GM21825 (cell line): ENCODE measurements around the gene CADPS2.
"Not testable (repeated sequence)": the region's sequence is repeated elsewhere in the genome, so short reads cannot be mapped to it uniquely, and the experiment has no call there.

Source experiments
- ATAC-seq: cut with Tn5 transposase; IDR thresholded peaks from one replicate; pipeline ENCODE4 v1.9.1; 2021; ENCODE audit warnings: mild to moderate bottlenecking, moderate library complexity; ENCODE audit not compliant: unreplicated experiment

Gene CADPS2

DNA sequence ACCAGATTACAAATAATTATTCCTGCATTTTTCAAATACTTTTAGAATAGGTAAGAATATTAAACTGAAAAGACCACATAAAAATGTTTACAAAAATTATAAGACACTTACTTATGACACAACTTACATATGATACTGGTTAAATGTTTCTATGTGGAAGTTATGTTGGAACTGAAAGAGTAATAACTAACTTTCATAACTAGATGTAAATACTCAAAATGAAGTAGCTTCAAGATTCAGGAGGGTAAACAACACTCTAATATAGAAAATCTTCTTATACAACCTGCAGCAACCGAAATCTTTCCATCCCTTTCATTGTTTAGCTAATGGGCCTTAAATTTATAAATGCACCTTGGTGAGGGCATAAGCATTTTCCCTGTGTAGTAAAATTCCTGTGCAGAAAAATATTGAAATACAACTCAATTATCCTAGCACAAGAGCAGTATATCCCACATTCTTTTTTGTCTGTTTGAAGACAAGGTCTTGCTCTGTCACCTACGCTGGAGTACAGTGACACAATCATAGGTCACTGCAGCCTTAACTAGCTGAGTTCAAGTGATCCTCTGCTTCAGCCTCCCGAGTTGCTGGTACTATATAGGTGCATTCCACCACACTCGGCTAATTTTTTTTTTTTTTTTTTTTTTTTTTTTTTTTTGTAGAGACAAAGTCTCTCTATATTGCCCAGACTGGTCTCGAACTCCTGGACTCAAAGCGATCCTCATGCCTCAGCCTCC lies 168.7 kb downstream of the CADPS2 start:
- no peak for ATAC-seq

- no peak for ATAC-seq
Measured at GRCh38 chr7:122715183-122715582, 171.1 kb downstream of the CADPS2 start.

DNA sequence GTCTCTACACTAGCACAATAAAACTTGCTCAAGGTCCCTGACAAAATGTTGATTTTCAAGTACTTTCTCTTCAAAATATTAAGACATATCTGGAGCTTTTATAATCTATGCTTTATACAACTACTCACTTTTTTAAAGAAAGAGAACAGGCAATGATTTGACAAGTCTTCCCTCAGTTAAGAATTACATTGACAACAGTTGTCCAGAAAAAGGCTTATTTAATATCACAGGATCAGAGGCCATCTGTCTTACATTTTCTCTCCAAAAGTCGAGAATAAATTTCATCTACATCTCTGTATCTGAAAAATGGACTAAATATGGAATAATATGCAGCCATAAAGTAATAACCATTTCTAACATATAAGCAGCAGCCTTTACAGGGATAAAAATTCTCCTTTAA lies 175.3 kb downstream of the CADPS2 start:
- no peak for ATAC-seq

GRCh38 chr7:122709930-122710646 lies 176.2 kb downstream of the CADPS2 start:
- no peak for ATAC-seq

DNA sequence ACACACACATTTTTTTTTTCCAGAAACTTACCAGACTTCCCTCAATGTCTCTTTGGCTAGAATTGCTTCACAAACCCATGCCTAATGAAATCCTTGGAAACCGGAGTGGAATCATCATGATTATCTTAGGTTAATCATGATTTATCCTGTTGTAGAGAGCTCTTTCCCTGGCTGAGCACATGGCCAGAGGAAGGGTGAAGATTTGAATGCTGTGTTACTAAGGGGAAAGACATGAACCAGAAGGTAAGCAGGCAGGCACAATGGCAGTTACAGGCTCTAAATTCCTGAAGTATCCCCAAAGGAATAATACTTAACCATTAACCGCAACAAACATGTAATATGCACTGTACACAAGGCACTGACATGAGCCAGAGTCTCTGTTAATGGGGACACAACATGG lies 179.4 kb downstream of the CADPS2 start:
- no peak for ATAC-seq

DNA sequence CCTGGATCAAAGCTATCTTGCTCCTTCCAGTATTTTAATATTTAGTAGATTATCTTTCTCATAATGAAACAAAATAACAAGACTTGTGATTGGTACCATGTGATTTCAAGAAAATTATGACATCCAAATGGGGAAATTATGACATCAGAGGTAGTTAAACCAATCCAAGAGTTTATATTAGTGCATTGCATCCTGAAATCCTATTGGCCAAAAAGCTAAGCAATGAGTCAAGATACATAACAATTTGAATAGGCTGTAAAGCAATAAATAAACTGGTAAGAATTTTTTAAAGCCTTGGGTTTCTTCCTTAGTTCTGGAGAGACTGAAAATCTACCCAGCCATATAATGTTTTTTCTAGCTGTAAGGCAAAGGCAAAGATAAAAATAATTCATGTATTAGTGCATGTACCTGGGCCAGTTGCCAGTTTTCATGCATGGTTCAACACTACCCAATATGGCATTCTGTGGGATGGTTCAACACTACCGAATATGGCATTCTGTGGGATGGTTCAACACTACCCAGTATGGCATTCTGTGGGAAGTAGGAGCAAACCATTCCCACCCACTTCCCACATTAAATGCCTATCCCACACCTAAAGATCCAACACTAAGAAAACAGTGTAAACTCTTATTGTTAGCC lies 183.3 kb downstream of the CADPS2 start, which contains the start of gene RNF148:
Gene RNF148, minus strand, starts transcription at position 51 of the 639 bp plus-strand sequence. CDS start 172 bp downstream, outside the sequence.
- ATAC-seq: no peak

DNA sequence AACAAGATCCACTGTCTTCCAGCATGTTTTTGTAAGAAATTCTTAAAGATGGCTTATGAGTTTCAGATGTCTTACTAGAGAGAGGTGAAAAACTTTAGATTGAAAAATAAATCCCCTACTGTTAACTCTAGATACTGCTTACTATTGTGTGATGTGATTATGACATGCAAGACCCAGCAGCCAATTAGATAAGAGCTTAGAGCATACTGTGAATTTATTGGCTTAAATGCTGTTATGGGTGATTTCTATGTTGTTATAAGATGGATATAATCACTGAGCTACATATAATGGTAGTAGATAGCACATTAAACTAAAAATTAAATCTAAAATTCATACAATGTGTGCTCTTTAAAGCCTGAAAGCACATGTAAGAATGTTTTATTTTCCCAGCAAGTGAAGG lies 187.2 kb downstream of the CADPS2 start, which contains the start of gene RNF133:
Gene RNF133, minus strand, starts transcription at position 101 of the 400 bp plus-strand sequence. CDS start 199 bp downstream, outside the sequence.
- no peak for ATAC-seq

GRCh38 chr7:122695816-122696215 lies 190.4 kb downstream of the CADPS2 start:
- no peak for ATAC-seq

GRCh38 chr7:122694697-122695096 lies 191.6 kb downstream of the CADPS2 start:
- no peak for ATAC-seq

GRCh38 chr7:122692769-122693309 lies 193.4 kb downstream of the CADPS2 start:
- no peak for ATAC-seq

- ATAC-seq: no peak
Measured at GRCh38 chr7:122691569-122692235, 194.6 kb downstream of the CADPS2 start.

DNA sequence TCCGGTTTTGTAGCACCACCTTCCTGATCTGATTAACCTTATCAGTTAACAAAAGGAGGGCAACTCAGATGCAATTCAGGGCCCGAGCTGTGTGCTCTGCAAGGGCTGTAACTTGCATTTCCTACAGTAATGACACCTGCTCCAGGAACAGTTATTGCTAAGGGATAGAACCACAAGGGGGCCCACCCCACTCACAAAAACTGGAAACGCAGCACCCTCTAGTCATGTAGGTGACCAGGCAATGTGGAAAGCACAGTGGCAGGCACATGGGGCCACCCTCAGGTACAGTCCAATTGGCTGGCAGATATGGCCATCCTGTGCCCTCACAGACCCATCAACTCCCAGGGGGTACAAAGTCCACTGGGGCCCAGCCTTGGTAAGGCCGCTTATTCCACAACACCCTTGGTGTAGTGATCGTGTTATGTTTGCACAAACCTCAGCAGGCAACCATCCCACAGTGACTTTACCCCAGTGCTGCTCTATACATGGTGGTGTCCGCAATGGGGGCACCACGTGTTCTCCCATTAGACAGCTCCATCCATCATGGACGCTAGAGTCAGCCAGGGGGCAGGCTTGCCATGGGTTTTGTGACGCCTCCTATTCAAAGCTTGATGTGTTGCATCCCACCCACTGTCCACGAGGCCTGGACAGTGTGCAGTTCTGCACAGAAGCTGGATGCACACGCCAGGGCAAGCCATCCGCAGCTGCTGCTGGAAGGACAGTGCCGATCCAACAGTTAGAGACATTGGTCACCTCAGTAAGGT lies 196.7 kb downstream of the CADPS2 start:
- no peak for ATAC-seq

- no peak for ATAC-seq
Measured at GRCh38 chr7:122688400-122688998, 197.8 kb downstream of the CADPS2 start.

- ATAC-seq: no peak
Measured at GRCh38 chr7:122686360-122686878, 199.8 kb downstream of the CADPS2 start.

DNA sequence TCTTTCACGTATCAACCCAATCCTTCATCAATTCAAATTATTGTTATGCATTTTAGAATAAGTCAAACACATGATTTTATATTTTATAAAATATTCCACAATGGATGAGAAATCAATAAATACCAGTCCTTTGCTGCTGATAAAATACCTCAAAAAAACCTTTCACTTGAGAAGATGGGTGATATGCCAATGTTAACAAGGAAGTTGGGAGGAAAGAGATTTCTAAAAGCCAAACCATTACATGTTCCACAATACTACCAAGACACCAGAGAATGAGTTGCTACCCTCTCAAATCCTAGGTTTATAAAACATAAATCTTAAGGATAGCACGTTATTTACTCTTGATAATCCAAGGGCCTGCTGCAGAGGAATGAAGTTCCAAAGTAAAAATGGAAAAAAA lies 201.8 kb downstream of the CADPS2 start:
- ATAC-seq: no peak

- no peak for ATAC-seq
Measured at GRCh38 chr7:122682815-122683550, 203.3 kb downstream of the CADPS2 start.

DNA sequence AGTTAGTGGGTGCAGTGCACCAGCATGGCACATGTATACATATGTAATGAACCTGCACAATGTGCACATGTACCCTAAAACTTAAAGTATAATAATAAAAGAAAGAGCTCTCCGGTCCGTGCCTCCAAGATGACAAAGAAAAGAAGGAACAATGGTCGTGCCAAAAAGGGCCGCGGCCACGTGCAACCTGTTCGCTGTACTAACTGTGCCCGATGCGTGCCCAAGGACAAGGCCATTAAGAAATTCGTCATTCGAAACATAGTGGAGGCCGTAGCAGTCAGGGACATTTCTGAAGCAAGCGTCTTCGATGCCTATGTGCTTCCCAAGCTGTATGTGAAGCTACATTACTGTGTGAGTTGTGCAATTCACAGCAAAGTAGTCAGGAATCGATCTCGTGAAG lies 205.1 kb downstream of the CADPS2 start:
- not testable (repeated sequence) for ATAC-seq

- no peak for ATAC-seq
Measured at GRCh38 chr7:122679813-122680212, 206.4 kb downstream of the CADPS2 start.

- ATAC-seq: not testable (repeated sequence)
Measured at GRCh38 chr7:122679269-122679709, 207.0 kb downstream of the CADPS2 start.
